ENCODE data around the gene NXN.
"Not testable (repeated sequence)": the region's sequence is repeated elsewhere in the genome, so short reads cannot be mapped to it uniquely, and the experiment has no call there.

NXN gene

DNA sequence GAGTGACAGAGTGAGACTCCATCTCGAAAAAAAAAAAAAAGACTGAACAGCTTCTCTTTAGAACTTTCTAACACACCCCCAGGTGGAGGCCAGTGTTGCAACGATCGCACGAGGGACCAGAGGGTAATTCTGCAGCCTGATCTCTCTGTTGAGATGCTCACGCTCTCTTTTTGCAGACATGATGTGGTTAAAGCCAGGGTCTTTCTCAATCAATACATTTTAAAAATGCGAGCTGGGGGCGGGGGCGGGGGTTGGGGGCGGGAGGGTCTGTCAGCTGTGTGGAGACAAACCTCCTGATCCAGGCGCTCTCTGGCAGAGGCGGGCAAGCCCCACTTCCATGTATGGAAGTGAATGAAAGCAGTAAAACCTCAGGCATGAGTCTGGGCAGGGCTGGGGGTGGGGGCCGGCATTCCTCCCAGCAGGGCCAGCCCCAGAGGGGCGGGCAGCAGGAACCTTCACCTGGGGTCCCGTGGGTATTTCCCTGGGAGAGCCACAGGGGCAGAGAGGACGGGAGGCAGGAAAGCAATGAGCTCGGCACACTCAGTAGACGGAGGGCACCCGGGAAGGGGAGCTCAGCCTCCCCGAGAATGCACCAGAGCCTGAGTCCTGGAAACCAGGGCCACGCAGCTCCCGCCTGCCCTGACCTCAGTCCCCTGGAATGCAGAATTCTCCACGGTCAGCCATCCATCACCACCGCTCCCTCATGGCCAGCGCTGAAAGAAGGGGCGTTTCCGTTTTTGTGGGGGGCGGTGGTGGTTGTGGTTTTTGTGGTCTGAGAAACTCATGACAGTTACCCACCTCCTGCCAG, 28.0 kb downstream of the NXN start:
- DNase-seq: peak; percentile 14

DNA sequence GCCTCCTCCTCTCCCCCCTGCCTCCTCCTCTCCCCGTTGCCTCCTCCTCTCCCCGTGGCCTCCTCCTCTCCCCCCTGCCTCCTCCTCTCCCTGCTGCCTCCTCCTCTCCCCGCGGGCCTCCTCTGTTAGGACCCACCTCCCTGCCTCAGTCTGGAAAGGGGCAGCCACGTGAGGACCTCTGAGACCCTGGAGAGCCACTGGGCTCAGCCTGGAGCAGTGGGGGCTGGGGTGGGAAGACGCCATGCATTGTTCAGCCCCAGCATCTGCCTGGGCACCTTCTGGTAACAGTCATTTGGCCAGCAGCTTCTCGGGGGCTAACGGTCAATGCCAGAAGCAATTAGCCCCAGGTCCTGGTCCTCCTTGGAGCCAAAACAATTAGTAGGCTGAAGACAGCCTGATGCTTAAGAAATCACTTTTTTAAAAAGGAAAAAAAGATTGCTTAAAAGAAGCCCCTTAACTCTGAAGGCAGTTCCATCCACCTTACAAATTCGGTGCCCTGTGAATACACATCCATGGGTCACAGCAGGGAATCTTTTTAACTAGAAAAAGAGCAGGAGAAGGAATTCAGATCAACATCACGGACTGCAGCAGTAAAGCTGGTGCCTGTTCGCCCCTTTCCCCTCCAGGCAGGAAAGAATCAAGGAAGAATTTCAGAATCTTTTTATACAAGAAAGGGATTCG, 29.8 kb downstream of the NXN start:
- DNase-seq: no peak

DNA sequence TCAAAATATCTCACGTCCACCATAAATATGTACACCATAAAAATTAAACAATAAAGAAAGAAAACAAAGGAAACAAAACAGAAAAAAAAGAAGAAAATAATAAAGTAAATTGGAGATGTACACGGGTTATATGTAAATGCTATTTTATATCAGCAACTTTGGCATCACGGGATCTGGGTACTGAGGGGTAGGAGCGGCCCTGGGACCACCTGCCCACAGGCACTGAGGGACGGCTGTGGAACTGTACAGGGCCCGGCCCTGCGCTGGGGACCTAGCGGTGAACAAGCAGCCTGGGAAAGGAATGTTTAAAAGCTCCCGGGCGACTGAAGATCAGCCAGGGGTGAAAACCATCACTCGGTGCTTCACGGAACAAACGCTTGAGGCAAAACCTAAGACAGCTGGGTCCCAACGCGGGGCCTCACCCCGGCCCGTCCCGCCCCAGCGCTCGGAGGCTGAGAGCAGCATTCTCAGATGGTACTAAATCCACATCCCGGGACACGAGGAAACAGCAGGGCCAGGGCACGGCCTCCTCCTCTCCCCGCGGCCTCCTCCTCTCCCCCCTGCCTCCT, 31.2 kb downstream of the NXN start:
- DNase-seq: no peak

DNA sequence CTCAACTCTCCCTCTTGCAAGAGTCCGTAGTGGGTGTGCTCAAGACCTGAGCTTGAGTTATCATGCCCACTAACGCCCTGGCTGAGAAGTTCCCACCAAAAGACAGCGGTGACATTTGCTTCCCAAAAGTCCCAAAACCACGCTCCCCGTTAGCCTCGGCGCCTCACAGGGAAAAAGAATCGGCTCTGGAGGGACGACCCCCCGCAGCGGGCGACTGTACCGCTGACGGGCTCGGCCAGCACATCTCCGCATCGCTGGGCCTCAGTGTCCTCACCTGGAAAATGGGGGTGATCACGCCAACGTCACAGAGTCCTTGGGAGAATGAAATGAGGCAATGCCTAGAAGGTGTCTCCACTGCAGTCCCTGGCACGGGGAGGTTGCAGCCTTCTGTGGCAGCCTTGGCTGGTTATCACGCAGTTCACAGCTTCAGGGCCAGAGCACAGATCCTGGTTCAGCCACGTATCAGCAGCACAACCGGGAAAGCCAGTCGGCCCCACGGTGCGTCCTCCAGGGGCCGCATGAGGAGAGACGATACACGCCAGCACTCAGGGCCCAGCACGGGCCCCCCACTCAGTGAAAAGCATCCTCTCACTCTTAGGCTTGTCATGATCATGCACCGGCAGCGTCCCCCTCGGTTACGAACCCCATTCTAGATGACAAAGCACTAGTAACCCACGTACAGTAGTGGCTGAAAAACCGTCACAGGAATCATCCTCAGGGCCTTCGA, 32.9 kb downstream of the NXN start:
- DNase-seq: no peak

DNA sequence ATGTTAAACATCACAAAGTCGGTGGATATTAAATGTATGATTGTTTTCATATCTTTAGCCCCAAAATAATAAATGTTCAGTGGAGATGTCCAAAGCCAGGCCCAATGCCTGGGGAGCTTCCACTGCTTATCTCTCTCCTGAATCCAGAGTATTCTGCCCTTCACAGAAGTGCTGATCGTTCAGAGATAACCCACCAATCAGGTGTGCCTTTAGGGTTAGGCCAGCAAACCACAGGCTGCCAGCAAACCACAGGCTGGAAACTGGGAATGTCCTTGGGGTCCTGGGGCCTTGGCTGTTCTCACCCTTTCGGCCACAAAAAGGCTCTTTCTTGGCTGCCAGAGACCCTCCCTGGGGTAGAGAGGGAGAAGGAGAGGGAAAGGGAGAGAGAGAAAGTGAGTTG, 33.9 kb downstream of the NXN start:
- no peak for DNase-seq

DNA sequence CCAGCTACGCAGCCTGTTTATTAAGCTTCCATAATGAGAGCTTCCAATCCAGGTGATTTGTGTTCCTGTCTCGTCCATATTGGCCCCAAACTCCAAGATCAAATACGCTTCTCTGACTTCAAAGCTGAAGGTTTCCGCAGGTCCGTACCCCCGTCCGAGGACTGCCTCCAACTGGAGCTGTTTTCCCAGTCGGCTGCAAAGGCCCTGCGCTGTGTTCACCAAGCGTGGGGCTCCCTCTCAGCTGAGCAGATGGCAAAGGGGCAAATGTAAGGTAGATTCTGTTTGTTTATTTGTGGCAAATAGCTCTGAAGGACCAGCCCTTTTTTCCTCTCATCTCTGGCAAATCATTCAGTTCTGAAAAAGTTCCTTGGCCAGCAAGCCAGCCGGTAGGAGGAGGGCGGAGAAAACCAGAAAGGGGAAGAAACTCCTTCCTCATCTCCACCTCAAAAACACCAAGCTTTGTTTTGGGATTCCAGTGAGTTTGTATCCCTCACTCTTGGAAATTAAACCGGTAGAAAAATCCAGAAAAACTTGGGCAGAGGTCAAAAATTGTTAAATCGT, 35.2 kb downstream of the NXN start:
- peak; percentile 57 for DNase-seq

DNA sequence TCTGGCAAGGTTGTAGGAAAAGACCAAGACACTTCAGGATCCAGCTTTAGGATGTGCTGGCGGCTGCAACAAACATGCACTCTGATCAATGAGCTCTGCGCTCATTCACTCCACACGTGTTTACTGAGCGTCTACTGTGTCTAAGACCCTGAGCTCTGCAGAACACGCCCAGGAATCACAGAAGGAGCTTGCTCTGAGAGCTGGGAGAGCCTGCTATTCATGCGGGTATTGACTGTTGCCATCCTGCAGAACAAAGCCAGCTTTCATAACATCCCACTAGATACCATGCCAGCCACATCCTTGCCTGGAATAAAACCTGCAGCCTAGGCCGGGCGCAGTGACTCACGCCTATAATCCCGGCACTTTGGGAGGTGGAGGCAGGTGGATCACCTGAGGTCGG, 44.1 kb downstream of the NXN start:
- no peak for DNase-seq

DNA sequence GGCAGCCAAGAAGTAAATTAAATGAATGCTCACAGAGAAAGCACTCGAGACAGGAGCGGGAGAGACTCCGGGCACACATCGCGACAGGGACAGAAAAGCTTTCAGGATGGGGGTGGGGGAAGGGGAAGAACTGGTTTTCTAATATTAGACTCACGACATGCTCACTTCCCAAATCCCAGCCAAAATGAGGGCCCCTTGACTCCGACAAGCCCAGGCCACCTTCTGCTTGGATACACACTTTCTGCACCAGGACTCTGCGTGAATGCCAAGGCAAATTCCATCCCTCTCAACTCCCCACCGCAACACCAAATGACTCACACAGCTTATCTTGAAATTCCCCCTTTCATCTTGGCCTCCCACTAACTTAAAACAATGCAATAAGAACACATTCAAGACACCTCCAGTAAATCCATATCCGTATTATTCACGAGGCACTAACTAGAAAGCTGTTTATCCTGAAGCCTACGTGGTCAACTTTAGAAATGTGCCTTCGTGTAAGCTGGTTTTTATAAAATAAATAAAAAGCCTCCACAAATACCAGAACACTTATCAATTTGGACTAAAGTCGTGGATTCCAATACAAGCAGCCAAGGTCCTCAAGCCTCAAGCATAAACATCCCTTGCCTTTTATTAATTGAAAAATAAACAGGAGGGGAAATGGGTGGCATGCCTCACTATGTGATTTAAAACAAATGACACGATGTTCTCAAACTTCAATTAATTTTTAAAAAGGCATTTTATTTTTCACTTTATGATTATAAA, 46.1 kb downstream of the NXN start:
- DNase-seq: peak; percentile 13

DNA sequence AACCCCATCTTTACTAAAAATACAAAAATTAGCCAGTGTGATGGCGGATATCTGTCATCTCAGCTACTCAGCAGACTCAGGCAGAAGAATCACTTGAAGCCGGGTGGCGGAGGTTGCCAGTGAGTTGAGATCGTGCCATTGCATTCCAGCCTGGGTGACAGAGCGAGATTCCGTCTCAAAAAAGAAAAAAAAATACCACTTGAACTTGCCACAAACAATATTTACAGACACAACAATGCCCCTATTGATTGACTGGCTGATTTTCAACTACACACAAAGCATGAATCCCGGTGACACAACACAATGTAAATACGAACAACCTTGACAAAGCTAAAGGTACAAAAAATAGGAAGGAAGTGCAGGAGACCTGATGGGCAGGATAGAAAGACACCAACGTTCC, 49.3 kb downstream of the NXN start:
- DNase-seq: no peak

DNA sequence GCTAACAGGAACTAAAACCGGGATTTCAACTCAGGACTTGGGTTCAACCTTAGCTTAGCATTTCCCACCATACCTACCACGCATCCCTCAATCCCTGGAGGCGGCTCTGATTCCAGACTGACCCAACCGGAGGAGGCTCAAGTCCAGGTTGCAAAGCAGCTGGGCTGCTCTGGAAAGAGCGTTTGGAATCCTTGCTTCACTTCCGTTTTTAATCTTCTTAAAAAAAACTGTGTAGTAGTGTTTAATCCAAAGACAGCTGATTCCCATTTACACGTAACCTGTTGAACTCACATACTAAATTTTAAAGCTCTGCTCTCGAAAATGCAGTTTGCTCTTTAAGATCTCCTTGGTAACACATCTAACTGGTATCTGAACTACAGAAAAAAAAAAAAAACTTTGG, 50.0 kb downstream of the NXN start:
- DNase-seq: no peak

DNA sequence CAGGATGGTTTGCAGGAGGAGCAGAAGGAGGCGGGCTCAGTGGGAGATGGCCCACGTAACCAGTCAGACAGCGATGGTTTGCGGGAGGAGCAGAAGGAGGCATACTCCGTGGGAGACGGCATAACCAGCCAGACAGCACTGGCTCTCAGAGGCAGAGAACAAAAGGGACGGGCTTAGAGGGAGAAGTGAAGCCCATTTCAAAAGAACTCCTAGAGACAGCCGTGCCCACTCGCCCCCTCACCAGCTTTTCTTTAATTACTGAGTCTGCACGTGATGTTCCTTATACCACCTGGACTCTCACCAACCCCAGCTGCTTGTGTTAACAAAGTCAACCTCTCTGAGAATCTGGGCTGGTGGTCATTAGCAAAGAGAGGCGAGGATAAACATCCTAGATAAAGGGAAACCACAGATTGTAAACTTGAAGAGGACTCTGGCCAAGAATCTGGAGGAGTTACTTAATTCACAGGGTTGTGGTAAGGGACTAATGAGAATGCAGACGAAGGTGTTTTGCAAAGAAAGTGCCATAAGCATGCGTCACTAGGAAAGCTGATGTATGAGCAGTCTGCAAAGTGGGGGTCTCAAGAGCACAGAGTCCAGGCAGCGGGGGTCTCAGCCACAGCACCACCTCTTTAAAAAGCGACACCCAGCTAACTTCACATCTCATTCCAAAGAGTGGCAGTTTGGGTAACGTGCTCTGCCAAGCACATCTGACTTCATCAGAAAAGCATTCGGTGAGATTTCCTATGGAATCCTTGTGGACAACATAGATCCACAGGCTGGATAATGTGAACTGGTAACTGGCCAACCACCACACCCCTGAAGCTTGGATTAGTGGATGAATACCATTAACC, 51.7 kb downstream of the NXN start:
- peak; percentile 42 for DNase-seq

DNA sequence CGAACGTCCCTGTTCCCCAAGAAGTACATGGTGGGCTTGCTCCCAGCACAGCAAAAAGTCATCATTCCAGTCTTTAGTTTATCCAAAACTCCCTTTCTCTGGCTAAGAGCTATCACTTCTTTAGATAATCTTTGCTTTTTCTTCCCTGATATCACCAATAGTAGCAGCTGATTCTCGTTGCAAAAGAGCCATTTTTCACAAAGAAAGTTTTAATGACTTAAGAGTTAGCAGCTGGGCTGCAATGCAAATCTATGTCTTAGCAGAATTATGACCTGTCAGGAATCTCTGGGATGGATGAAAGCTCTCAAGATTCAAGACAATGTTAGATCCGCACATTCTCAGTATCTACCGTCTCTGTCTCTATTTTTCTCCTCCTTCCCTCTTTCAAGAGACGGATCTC, 53.8 kb downstream of the NXN start:
- no peak for DNase-seq

DNA sequence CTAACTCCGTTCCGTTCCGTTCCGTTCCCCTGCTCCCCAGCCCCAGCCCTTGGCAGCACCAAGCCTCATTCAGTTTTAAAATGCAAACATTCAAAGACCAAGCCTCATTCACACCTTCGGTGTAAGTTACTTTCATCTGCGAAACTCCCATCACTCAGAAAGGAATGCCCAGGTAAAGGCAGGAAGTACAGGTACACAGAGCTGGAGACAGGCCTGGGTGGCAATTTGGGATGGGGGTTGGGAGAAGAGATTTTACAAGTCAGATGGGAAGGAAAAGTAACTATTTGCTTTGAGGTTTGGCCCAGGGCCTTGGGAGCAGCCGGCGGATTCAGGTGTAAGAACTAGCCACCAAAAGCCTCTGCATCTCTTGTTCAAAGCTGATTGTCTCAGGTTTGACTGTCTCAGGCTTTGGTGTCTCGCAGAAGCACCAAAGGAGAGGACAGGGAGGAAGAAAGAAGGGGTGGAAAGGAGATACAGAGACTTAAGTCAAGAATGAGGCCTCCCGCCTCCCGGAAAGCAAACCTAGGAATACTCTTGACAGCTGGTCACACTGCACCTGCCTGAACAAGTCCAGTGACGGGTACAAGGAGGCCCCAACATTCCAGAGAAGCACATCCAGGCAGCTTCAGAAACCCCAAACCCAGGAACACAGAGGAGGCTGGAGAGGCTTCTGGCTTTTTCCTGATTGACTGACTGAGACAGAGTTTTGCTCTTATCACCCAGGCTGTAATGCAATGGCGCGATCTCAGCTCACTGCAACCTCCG, 54.7 kb downstream of the NXN start:
- no peak for DNase-seq

DNA sequence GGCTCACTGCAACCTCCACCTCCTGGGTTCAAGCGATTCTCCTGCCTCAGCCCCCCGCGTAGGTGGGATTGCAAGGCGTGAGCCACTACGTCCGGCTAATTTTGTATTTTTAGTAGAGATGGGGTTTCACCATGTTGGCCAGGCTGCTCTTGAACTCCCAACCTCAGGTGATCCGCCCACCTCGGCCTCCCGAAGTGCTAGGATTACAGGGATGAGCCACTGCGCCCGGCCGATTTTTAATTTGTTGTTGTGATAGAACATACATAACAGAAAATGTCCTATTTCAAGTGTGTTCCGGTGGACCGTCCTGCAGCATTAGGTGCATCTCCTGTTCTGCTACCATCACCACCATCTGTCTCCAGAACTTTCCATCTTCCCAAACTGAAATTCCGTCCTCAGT, 55.3 kb downstream of the NXN start:
- DNase-seq: not testable (repeated sequence)

DNA sequence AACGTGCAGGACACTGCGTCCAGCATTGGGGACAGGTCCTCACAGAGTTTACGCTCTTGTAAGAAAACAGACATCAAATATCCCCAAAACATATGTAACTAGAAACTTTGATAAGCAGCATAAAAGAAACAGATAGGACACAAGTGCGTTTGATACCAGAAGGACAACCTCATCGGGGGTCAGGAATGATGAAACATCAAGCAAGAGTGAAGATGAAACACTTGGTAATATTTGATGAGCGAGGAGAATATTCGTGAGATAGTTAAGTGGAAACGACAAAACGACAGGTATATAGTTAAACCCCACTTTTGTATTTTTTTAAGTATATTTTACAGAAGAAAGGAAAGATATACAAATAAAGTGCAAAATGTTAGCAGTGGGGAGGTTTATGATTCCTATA, 55.9 kb downstream of the NXN start:
- no peak for DNase-seq

DNA sequence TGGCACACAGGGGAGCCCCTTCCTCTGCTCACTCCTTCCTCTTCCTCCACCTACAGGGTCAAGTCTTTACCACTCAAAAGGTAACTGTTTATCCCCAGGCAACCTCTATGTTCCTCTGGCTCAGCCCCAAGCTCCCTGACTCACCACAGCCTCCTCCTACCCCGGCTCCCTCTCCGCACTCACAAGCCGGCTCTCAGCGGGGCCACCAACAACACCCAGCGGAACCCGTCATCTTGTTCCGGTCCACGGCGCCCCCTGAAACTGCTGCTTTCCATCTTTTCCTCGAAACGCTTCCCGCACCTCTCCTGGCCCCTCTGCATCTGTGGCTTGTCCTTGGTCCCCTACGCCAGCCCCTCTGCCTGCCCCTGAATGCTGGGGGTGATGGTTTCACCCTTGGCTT, 58.4 kb downstream of the NXN start:
- no peak for DNase-seq

DNA sequence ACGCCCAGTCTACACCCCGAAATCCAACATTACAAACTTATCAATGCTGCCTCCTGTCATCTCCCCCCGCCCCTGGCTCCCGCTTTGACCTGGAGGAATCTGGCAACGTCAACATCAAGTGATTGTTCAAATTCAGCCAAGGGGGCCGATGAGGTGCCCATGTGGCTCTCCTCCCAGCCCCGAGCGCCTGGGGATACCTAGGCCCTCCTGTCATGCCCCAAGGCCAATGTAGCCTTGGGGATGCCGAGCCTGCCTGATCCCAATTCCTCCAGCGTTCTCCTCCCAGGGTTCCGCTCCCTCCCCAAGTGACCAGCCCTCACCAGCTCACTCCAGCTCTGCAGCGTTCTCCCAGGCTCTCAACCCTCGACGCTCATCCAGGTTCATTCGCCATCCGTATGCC, 59.4 kb downstream of the NXN start:
- no peak for DNase-seq

DNA sequence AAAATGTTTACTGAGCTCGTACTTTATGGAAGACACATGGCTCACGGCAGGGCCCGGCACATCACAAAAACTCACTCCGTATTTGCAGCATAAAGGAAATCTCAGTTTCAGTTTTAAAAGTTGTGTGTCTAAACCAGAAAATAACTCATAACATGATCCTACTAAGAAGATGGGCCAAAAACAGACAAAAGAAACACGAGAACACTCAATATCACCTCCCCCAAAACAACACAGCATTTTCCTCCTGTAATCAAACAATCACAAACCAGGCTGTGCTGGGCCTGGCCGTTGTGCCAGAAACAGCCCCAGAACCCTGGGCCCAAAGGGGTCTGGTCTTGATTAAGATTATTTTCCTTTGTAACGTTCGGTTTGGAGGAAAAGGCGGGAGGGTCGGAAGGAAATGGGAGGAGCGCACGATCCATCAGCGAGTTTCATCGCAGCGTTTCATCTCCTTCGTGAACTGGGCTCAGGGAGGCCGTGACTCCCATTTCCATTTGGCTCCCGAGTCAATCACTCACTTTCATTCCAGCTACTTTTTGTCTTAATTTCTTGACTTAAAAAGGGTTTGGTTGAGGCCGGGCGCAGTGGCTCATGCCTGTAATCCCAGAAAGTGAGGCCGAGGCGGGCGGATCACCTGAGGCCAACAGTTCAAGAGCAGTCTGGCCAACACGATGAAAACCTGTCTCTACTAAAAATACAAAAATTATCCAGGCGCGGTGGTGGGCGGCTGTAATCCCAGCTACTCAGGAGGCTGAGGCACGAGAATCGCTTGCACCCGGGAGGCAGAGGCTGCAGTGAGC, 61.4 kb downstream of the NXN start:
- no peak for DNase-seq

DNA sequence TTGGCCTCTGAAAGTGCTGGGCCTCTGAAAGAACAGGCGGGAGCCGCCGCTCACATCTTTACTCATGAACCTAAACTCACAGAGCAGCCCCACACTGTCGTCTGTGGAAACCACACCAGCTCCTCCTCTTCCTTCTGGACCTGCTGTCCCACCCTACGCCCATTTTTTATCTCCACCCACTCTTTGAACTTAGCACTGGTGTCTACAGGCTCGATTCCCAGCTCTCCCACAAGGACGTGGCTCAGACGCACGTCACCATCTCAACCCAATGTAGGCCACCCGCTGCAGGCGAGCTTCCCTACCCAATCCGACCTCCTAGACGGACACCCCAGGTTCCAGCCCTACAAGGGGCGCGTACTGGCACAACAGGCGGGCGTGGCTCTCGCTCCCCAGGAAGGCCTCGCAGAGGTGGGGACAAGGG, 62.2 kb downstream of the NXN start:
- no peak for DNase-seq

DNA sequence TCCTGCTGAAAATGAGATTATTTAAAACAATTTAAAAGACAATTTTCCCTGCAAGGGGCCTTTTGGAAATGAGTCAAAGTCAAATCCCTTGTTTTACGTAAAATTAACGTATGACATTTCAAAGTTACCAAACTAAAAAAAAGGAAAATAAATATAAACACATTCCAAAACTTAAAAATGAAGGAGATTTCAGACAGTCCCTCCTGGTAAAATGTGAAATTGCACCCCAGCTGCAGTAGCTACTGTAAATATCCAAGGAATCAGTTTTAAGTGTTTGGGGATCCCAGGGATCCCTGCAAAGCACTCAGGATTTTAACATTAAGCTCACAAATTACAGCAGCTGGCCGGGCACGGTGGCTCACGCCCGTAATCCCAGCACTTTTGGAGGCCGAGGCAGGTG, 63.3 kb downstream of the NXN start:
- no peak for DNase-seq

Data from MV-4-11 (cell line).